Hepatocyte (in vitro differentiated cells): ENCODE measurements around the gene DOK5. TPM values are rescaled to one million over a fixed set of nuclear protein-coding genes. Genes with fewer than 3 reads are reported as not detected.

Experiments used
- DNase-seq: peaks from one replicate; pipeline ENCODE4 v3.0.0-alpha.2; 2016; ENCODE audit warnings: low spot score
- H2AFZ ChIP-seq: fragments of 200-600 bp; sonication (generic); 2 replicates; pipeline ENCODE4 v1.6.0; 2016; ENCODE audit warnings: antibody characterized with exemption, mild to moderate bottlenecking
- H3K27ac ChIP-seq: fragments of 200-600 bp; sonication (generic); 2 replicates; pipeline ENCODE4 v1.5.1; 2016; ENCODE audit warnings: mild to moderate bottlenecking
- H3K27me3 ChIP-seq: fragments of 200-600 bp; sonication (generic); 2 replicates; pipeline ENCODE4 v1.6.1; 2016
- H3K36me3 ChIP-seq: fragments of 200-600 bp; sonication (generic); replicated peaks from 2 replicates; pipeline ENCODE4 v1.5.1; 2016; ENCODE audit warnings: low read depth; ENCODE audit not compliant: insufficient read depth
- H3K4me1 ChIP-seq: fragments of 200-600 bp; sonication (generic); 2 replicates; pipeline ENCODE4 v1.5.1; 2016; ENCODE audit warnings: mild to moderate bottlenecking, moderate library complexity; ENCODE audit not compliant: insufficient read depth
- H3K4me2 ChIP-seq: fragments of 200-600 bp; sonication (generic); 2 replicates; pipeline ENCODE4 v1.6.0; 2016
- H3K4me3 ChIP-seq: fragments of 200-600 bp; sonication (generic); 2 replicates; pipeline ENCODE4 v1.5.1; 2016; ENCODE audit warnings: mild to moderate bottlenecking
- H3K79me2 ChIP-seq: fragments of 200-600 bp; sonication (generic); 2 replicates; pipeline ENCODE4 v1.6.0; 2017; ENCODE audit warnings: mild to moderate bottlenecking
- H3K9me2 ChIP-seq: fragments of 200-600 bp; sonication (generic); replicated peaks from 2 replicates; pipeline ENCODE4 v1.6.0; 2017; ENCODE audit warnings: mild to moderate bottlenecking; ENCODE audit not compliant: insufficient read depth
- H3K9me3 ChIP-seq: fragments of 200-600 bp; sonication (generic); 2 replicates; pipeline ENCODE4 v1.5.1; 2016; ENCODE audit warnings: low read depth, mild to moderate bottlenecking
- H4K20me1 ChIP-seq: fragments of 200-600 bp; sonication (generic); 2 replicates; pipeline ENCODE4 v1.6.0; 2016; ENCODE audit warnings: mild to moderate bottlenecking; ENCODE audit not compliant: insufficient read depth, poor library complexity, severe bottlenecking
- EZH2 ChIP-seq: fragments of 200-600 bp; sonication (generic); IDR thresholded peaks from 2 replicates; pipeline ENCODE4 v1.6.1; 2016; ENCODE audit warnings: antibody characterized with exemption, mild to moderate bottlenecking, borderline replicate concordance
- EZH2phosphoT487 ChIP-seq: fragments of 200-600 bp; sonication (generic); IDR thresholded peaks from one replicate; pipeline ENCODE4 v1.6.1; 2018; ENCODE audit warnings: antibody characterized with exemption, mild to moderate bottlenecking, low read depth, moderate library complexity; ENCODE audit not compliant: unreplicated experiment, severe bottlenecking
- WGBS: methylation state at CpG from one replicate; pipeline ENCODE4 v1.1.6; 2016; ENCODE audit warnings: low lambda C conversion rate; ENCODE audit errors: missing lambda C conversion rate; 5-methylcytosine and 5-hydroxymethylcytosine counted together
- polyA plus RNA-seq: library from polyadenylated mRNA; unstranded; fragments of >200 nt; fragmentation: Nextera tagmentation; extraction: Ambion mirVana; gene quantifications from 2 replicates; pipeline ENCODE4 v1.2.1, GENCODE V29; 2016
- total RNA-seq: library from RNA; depleted of rRNA; stranded (reverse); fragments of >200 nt; gene quantifications from 2 replicates; pipeline ENCODE4 v1.2.3, GENCODE V29; 2014
- TF ChIP-seq, protein P1 (sequence below): fragments of 200-600 bp; sonication (generic); IDR thresholded peaks from 2 replicates; pipeline ENCODE4 v1.5.1; 2016; ENCODE audit warnings: antibody characterized with exemption, mild to moderate bottlenecking; ENCODE audit not compliant: poor library complexity

Gene DOK5
- total and polyA plus RNA-seq, 2 experiments from 2014 or later, result 7.0 to 7.5 TPM

DNA sequence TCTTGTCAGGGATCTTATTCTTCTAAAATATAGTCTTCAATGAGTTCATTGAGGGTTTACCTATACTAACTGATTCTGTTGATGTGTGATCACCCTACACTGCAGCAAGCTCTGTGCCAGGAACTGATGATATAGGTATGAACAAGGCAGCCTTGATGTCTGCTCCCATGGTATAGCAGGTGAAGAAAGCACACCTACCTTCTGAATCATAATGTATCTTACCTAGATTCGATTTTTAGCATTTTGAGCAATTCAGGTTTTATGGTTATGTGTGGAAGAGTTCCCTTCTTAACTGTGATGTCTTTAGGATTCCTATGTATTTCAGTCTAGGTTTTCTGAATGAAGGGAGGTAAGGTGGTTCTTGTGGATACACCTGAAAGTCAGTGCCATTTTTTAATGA, 223.0 kb downstream of the DOK5 start:
- Histone ChIP-seq H3K79me2 (no peaks in the 10 kb centered on the region), H2AFZ (no peak overlapping the region), H4K20me1 (no peaks in the 10 kb centered on the region), H3K4me3 (no peak overlapping the region), H3K36me3 (no peaks in the 10 kb centered on the region), H3K4me1 (no peaks in the 10 kb centered on the region), H3K4me2 (no peak overlapping the region), H3K27ac (no peak overlapping the region), H3K9me2 (no peaks in the 10 kb centered on the region), H3K9me3 (no peaks in the 10 kb centered on the region), H3K27me3 (no peaks in the 10 kb centered on the region)
- no peak for DNase-seq
- TF ChIP-seq, protein P1, sequence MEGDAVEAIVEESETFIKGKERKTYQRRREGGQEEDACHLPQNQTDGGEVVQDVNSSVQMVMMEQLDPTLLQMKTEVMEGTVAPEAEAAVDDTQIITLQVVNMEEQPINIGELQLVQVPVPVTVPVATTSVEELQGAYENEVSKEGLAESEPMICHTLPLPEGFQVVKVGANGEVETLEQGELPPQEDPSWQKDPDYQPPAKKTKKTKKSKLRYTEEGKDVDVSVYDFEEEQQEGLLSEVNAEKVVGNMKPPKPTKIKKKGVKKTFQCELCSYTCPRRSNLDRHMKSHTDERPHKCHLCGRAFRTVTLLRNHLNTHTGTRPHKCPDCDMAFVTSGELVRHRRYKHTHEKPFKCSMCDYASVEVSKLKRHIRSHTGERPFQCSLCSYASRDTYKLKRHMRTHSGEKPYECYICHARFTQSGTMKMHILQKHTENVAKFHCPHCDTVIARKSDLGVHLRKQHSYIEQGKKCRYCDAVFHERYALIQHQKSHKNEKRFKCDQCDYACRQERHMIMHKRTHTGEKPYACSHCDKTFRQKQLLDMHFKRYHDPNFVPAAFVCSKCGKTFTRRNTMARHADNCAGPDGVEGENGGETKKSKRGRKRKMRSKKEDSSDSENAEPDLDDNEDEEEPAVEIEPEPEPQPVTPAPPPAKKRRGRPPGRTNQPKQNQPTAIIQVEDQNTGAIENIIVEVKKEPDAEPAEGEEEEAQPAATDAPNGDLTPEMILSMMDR, result no peak
- TF ChIP-seq EZH2phosphoT487 (no peak), EZH2 (no peak)
- 65% methylated on average over 1 of the region's 1 CpG for WGBS
